HepG2 (cell line): Measurements from ENCODE around the gene OR6S1. TPM values are rescaled to one million over a fixed set of nuclear protein-coding genes. Genes with fewer than 3 reads are reported as not detected.

Source experiments
- CBFB ChIP-seq: sonication (generic); formaldehyde crosslinking; IDR thresholded peaks from 2 replicates; pipeline ENCODE4 v1.4.0; 2020; ENCODE audit warnings: missing genetic modification reagents
- CBX5 ChIP-seq: sonication (generic); formaldehyde crosslinking; IDR thresholded peaks from 2 replicates; pipeline ENCODE4 v1.4.0; 2020; ENCODE audit warnings: missing genetic modification reagents, borderline replicate concordance
- DNMT1 ChIP-seq: sonication (generic); formaldehyde crosslinking; IDR thresholded peaks from 2 replicates; pipeline ENCODE4 v1.5.1; 2020; ENCODE audit warnings: mild to moderate bottlenecking, missing genetic modification reagents
- ETV5 ChIP-seq: IDR thresholded peaks from 2 replicates; pipeline ENCODE4 v1.6.1; 2018; ENCODE audit warnings: missing biosample characterization, missing genetic modification reagents, inconsistent platforms, borderline replicate concordance
- KLF11 ChIP-seq: IDR thresholded peaks from 2 replicates; pipeline ENCODE4 v1.6.1; 2016; ENCODE audit warnings: missing compliant biosample characterization
- KMT2A ChIP-seq: sonication (generic); formaldehyde crosslinking; IDR thresholded peaks from 2 replicates; pipeline ENCODE4 v1.4.0; 2020; ENCODE audit warnings: missing genetic modification reagents
- MEIS1 ChIP-seq: sonication (generic); formaldehyde crosslinking; IDR thresholded peaks from 2 replicates; pipeline ENCODE4 v1.9.0; 2021; ENCODE audit warnings: mild to moderate bottlenecking, missing genetic modification reagents, moderate library complexity, borderline replicate concordance
- MYPOP ChIP-seq: sonication (generic); formaldehyde crosslinking; IDR thresholded peaks from 2 replicates; pipeline ENCODE4 v1.8.1; 2023; ENCODE audit warnings: mild to moderate bottlenecking, moderate library complexity, missing genetic modification reagents
- MZF1 ChIP-seq: sonication (generic); formaldehyde crosslinking; IDR thresholded peaks from 2 replicates; pipeline ENCODE4 v1.8.1; 2023; ENCODE audit warnings: mild to moderate bottlenecking, missing genetic modification reagents, borderline replicate concordance
- NFIC ChIP-seq: IDR thresholded peaks from 2 replicates; pipeline ENCODE4 v1.6.1; 2012; ENCODE audit warnings: mild to moderate bottlenecking, low read length, inconsistent platforms
- NFKB2 ChIP-seq: sonication (generic); formaldehyde crosslinking; IDR thresholded peaks from 2 replicates; pipeline ENCODE4 v1.4.0; 2020; ENCODE audit warnings: missing genetic modification reagents, borderline replicate concordance
- NR2F2 ChIP-seq: IDR thresholded peaks from 2 replicates; pipeline ENCODE4 v1.6.1; 2012; ENCODE audit warnings: low read depth, inconsistent platforms, borderline replicate concordance
- ONECUT2 ChIP-seq: sonication (generic); formaldehyde crosslinking; IDR thresholded peaks from 2 replicates; pipeline ENCODE4 v1.4.0; 2020; ENCODE audit warnings: missing genetic modification reagents
- POGZ ChIP-seq: sonication (generic); formaldehyde crosslinking; IDR thresholded peaks from 2 replicates; pipeline ENCODE4 v1.4.0; 2020; ENCODE audit warnings: mild to moderate bottlenecking, missing genetic modification reagents
- RBM39 ChIP-seq: fragments of 200-400 bp; formaldehyde crosslinking; IDR thresholded peaks from one replicate; pipeline ENCODE4 v1.6.1; 2018; ENCODE audit warnings: antibody characterized with exemption, mild to moderate bottlenecking, low read depth, low read length; ENCODE audit not compliant: poor library complexity, severe bottlenecking
- SMAD1 ChIP-seq: sonication (generic); formaldehyde crosslinking; IDR thresholded peaks from 2 replicates; pipeline ENCODE4 v1.4.0; 2020; ENCODE audit warnings: missing genetic modification reagents, low read depth, mild to moderate bottlenecking, borderline replicate concordance
- SP5 ChIP-seq: IDR thresholded peaks from 2 replicates; pipeline ENCODE4 v1.6.1; 2016; ENCODE audit warnings: low read depth, borderline replicate concordance
- STAT5B ChIP-seq: sonication (generic); formaldehyde crosslinking; IDR thresholded peaks from 2 replicates; pipeline ENCODE4 v1.4.0; 2020; ENCODE audit warnings: missing genetic modification reagents
- ZBTB2 ChIP-seq: sonication (generic); formaldehyde crosslinking; IDR thresholded peaks from 2 replicates; pipeline ENCODE4 v1.8.0; 2022; ENCODE audit warnings: low read depth, missing genetic modification reagents
- ZEB1 ChIP-seq: IDR thresholded peaks from 2 replicates; pipeline ENCODE4 v1.6.1; 2012; ENCODE audit warnings: mild to moderate bottlenecking, low read depth, inconsistent platforms; ENCODE audit not compliant: insufficient replicate concordance
- ZIK1 ChIP-seq: sonication (generic); formaldehyde crosslinking; IDR thresholded peaks from 2 replicates; pipeline ENCODE4 v1.5.0; 2020; ENCODE audit warnings: mild to moderate bottlenecking, low read depth, missing genetic modification reagents, borderline replicate concordance
- ZNF205 ChIP-seq: IDR thresholded peaks from 2 replicates; pipeline ENCODE4 v1.6.1; 2018; ENCODE audit warnings: missing biosample characterization, missing genetic modification reagents
- ZNF616 ChIP-seq: sonication (generic); formaldehyde crosslinking; IDR thresholded peaks from 2 replicates; pipeline ENCODE4 v1.5.0; 2020; ENCODE audit warnings: low read depth, mild to moderate bottlenecking, missing genetic modification reagents
- polyA plus RNA-seq, 8 experiments: library from polyadenylated mRNA; depleted of rRNA in 3 of 8; stranded (reverse) in 7 of 8; unstranded in 1 of 8; fragments of >200 nt; fragmentation: Illumina TruSeq in 4 of 8; extraction: Trizol in 4 of 8; gene quantifications; 2 replicates each; pipeline versions ENCODE4 v1.2.1 to v1.2.3, GENCODE V29; 2011 to 2016; ENCODE audit warnings: low read depth in 4 of 8, missing spikeins in 1 of 8, mixed read lengths in 1 of 8; ENCODE audit not compliant: insufficient read depth in 1 of 8
- total RNA-seq, 5 experiments: library from RNA; depleted of rRNA; stranded (reverse); fragments of >200 nt; fragmentation: Illumina TruSeq; extraction: Trizol; gene quantifications; 2 replicates each; pipeline ENCODE4 v1.2.3, GENCODE V29; 2016; ENCODE audit warnings: low read depth in 1 of 5
- TF ChIP-seq, protein P1 (sequence below): IDR thresholded peaks from 2 replicates; pipeline ENCODE4 v1.6.1; 2016
- TF ChIP-seq, protein P2 (sequence below): sonication (generic); formaldehyde crosslinking; IDR thresholded peaks from 2 replicates; pipeline ENCODE4 v1.5.1; 2020; ENCODE audit warnings: missing genetic modification reagents, mild to moderate bottlenecking, borderline replicate concordance
- TF ChIP-seq, protein P3 (sequence below): sonication (generic); formaldehyde crosslinking; IDR thresholded peaks from 2 replicates; pipeline ENCODE4 v1.9.0; 2021; ENCODE audit warnings: missing genetic modification reagents, mild to moderate bottlenecking, borderline replicate concordance

The OR6S1 gene
- total and polyA plus RNA-seq, 2 of the 13 experiments (the other 11 are each of a cell fraction or from before 2014, with no cell fraction given): 0.09 TPM; not detected in 1

GRCh38 chr14:20688167-20688839, 46.8 kb upstream of the OR6S1 start, which contains the start of gene ANG (continued):
- TF ChIP-seq, protein P1, sequence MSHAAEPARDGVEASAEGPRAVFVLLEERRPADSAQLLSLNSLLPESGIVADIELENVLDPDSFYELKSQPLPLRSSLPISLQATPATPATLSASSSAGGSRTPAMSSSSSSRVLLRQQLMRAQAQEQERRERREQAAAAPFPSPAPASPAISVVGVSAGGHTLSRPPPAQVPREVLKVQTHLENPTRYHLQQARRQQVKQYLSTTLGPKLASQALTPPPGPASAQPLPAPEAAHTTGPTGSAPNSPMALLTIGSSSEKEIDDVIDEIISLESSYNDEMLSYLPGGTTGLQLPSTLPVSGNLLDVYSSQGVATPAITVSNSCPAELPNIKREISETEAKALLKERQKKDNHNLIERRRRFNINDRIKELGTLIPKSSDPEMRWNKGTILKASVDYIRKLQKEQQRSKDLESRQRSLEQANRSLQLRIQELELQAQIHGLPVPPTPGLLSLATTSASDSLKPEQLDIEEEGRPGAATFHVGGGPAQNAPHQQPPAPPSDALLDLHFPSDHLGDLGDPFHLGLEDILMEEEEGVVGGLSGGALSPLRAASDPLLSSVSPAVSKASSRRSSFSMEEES (CRISPR knock-in tag): no peak; the same call in 1 of the 2 replicates
- TF ChIP-seq POGZ (CRISPR knock-in tag) (no peak; the same call in 1 of the 2 replicates), CBX5 (CRISPR knock-in tag) (no peak), ETV5 (CRISPR knock-in tag) (no peak), ZIK1 (CRISPR knock-in tag) (no peak), KLF11 (no peak), ONECUT2 (CRISPR knock-in tag) (no peak), NFKB2 (CRISPR knock-in tag) (no peak), ZNF205 (CRISPR knock-in tag) (no peak), NR2F2 (no peak), MEIS1 (CRISPR knock-in tag) (no peak), DNMT1 (no peak), ZNF616 (CRISPR knock-in tag) (no peak), CBFB (no peak), MZF1 (no peak), NFIC (no peak), KMT2A (0 out of 2 replicates have a peak, but pooled peaks have one; percentile 31), RBM39 (no peak), ZBTB2 (CRISPR knock-in tag) (no peak), MYPOP (CRISPR knock-in tag) (no peak), SP5 (CRISPR knock-in tag) (no peak), SMAD1 (CRISPR knock-in tag) (no peak), STAT5B (CRISPR knock-in tag) (no peak), ZEB1 (no peak)
- TF ChIP-seq, protein P2, sequence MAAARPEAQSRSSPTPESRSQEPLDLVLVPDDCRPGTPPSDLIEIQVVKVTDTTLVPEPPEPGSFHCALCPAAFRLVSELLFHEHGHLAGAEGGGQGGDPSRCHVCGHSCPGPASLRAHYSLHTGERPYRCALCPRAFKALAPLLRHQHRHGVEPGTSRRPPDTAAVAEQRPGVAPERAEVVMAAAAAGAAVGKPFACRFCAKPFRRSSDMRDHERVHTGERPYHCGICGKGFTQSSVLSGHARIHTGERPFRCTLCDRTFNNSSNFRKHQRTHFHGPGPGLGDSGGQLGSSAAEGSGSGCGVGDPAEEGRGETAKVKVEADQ (CRISPR knock-in tag): no peak
- TF ChIP-seq, protein P3, sequence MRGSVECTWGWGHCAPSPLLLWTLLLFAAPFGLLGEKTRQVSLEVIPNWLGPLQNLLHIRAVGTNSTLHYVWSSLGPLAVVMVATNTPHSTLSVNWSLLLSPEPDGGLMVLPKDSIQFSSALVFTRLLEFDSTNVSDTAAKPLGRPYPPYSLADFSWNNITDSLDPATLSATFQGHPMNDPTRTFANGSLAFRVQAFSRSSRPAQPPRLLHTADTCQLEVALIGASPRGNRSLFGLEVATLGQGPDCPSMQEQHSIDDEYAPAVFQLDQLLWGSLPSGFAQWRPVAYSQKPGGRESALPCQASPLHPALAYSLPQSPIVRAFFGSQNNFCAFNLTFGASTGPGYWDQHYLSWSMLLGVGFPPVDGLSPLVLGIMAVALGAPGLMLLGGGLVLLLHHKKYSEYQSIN (CRISPR knock-in tag): no peak
